Panc1 (cell line): ENCODE data around the gene SATB2. TPM values are rescaled to one million over a fixed set of nuclear protein-coding genes. Genes with fewer than 3 reads are reported as not detected.

ENCODE experiments used
- ATAC-seq: fragments of 200-7000 bp; cut with Tn5 transposase; 2 replicates; pipeline ENCODE4 v1.9.1; 2020; ENCODE audit warnings: mild to moderate bottlenecking, moderate library complexity
- BruUV-seq: library from RNA; stranded (reverse); fragments of 400-500 nt; replicated peaks from 2 replicates; lab custom pipeline; 2021; lab: Mats Ljungman, UMichigan
- CTCF ChIA-PET: fragments of 300-600 bp; sonication (Branson Sonifier 250); formaldehyde crosslinking; loops from one replicate; lab custom pipeline; 2022; ENCODE audit warnings: antibody characterized with exemption; lab: Charles Lee
- POLR2A ChIA-PET: fragments of 300-600 bp; sonication (Branson Sonifier 250); formaldehyde crosslinking; loops from one replicate; lab custom pipeline; 2022; ENCODE audit warnings: antibody characterized with exemption; lab: Charles Lee
- DNase-seq: peaks from one replicate; pipeline ENCODE4 v3.0.0-alpha.2; 2010; ENCODE audit warnings: low read depth, low spot score
- H3K27ac ChIP-seq: 2 replicates; pipeline ENCODE4 v1.5.1; 2011; ENCODE audit warnings: mild to moderate bottlenecking, low read length, inconsistent platforms
- H3K27me3 ChIP-seq: fragments of 200-500 bp; sonication (Bioruptor generic); 2 replicates; pipeline ENCODE4 v1.6.0; 2014; ENCODE audit warnings: low read length, inconsistent platforms; ENCODE audit not compliant: control insufficient read depth, insufficient read depth
- H3K36me3 ChIP-seq: fragments of 200-500 bp; sonication (Bioruptor generic); 2 replicates; pipeline ENCODE4 v1.5.1; 2014; ENCODE audit warnings: inconsistent platforms, mild to moderate bottlenecking, low read length, moderate library complexity; ENCODE audit not compliant: control insufficient read depth, insufficient read depth
- H3K4me1 ChIP-seq: 2 replicates; pipeline ENCODE4 v1.5.1; 2011; ENCODE audit warnings: inconsistent platforms, mild to moderate bottlenecking, low read length, moderate library complexity; ENCODE audit not compliant: control insufficient read depth, insufficient read depth
- H3K4me3 ChIP-seq, 2 experiments: 2 replicates each; pipeline ENCODE4 v1.5.1; 2011 to 2012; ENCODE audit warnings: low read depth in 2 of 2, low read length in 2 of 2, mild to moderate bottlenecking in 2 of 2, inconsistent platforms in 1 of 2, moderate library complexity in 1 of 2
- H3K9me3 ChIP-seq: fragments of 200-500 bp; sonication (Bioruptor generic); 2 replicates; pipeline ENCODE4 v1.5.1; 2014; ENCODE audit warnings: low read depth, mild to moderate bottlenecking, inconsistent platforms, low read length, moderate library complexity; ENCODE audit not compliant: control insufficient read depth, insufficient read depth
- POLR2AphosphoS5 ChIP-seq: IDR thresholded peaks from 2 replicates; pipeline ENCODE4 v1.6.1; 2012; ENCODE audit warnings: mild to moderate bottlenecking, low read depth, low read length, moderate library complexity
- REST ChIP-seq, 2 experiments: IDR thresholded peaks; 2 replicates each; pipeline ENCODE4 v1.6.1; 2011 to 2012; ENCODE audit warnings: low read depth in 2 of 2, control low read depth in 1 of 2, low read length in 1 of 2, mild to moderate bottlenecking in 1 of 2, moderate library complexity in 1 of 2; ENCODE audit not compliant: insufficient read depth in 1 of 2
- SIN3A ChIP-seq: IDR thresholded peaks from 2 replicates; pipeline ENCODE4 v1.6.1; 2012; ENCODE audit warnings: low read depth, mild to moderate bottlenecking, low read length, moderate library complexity, borderline replicate concordance; ENCODE audit not compliant: insufficient read depth
- TCF7L2 ChIP-seq: IDR thresholded peaks from 2 replicates; pipeline ENCODE4 v1.6.1; 2011; ENCODE audit warnings: mild to moderate bottlenecking, low read depth, low read length, inconsistent platforms
- in situ Hi-C: cut with HindIII; loops from 2 replicates; pipeline ENCODE4 v1.10.0; 2016; ENCODE audit warnings: low sequenced_read_pairs, low pct_unique_long_range_greater_than_20kb
- intact Hi-C: fragments of 100-400 bp; cut with micrococcal nuclease; formaldehyde crosslinking; loops from one replicate; pipeline ENCODE4 v1.10.0; 2022; ENCODE audit not compliant: unreplicated experiment
- total RNA-seq: library from RNA; stranded (reverse); gene quantifications from one replicate; pipeline ENCODE4 v1.2.1, GENCODE V29; 2021; ENCODE audit not compliant: unreplicated experiment
- TF ChIP-seq, protein P1 (sequence below): fragments of 450-650 bp; IDR thresholded peaks from 2 replicates; pipeline ENCODE4 v1.5.1; 2017; ENCODE audit warnings: mild to moderate bottlenecking

The SATB2 gene
- total RNA-seq, 1 experiment from 2014 or later: 43.2 TPM

DNA sequence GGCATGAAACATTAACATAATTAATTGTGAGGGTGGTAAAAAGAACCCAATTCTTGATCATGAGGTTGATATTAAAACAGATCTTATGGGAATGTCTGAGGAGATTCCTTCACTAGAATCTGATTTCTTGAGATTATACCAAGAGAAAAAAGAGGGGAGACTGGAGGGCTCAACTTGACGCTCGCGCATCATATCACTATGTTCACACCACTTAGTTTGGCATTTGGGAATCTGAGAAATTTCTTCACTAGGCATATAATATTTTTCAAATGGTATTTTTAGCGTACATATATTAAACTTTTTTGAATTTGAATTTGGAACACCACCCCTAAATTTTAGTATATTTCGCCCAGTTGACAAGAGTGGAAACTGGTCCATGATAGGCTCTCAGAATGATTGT is 140.1 kb downstream of the SATB2 start:
- TF ChIP-seq POLR2AphosphoS5 (no peak), SIN3A (no peak), REST (IDR thresholded peaks at IDR 0.05; ENCODE audit: insufficient read depth in 1 of 2, low read depth in 2 of 2, low read length in 1 of 2) (no peak), TCF7L2 (no peak)
- TF ChIP-seq, protein P1, sequence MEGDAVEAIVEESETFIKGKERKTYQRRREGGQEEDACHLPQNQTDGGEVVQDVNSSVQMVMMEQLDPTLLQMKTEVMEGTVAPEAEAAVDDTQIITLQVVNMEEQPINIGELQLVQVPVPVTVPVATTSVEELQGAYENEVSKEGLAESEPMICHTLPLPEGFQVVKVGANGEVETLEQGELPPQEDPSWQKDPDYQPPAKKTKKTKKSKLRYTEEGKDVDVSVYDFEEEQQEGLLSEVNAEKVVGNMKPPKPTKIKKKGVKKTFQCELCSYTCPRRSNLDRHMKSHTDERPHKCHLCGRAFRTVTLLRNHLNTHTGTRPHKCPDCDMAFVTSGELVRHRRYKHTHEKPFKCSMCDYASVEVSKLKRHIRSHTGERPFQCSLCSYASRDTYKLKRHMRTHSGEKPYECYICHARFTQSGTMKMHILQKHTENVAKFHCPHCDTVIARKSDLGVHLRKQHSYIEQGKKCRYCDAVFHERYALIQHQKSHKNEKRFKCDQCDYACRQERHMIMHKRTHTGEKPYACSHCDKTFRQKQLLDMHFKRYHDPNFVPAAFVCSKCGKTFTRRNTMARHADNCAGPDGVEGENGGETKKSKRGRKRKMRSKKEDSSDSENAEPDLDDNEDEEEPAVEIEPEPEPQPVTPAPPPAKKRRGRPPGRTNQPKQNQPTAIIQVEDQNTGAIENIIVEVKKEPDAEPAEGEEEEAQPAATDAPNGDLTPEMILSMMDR: no peak
- no peaks in the 10 kb centered on the region for H3K27me3 ChIP-seq
- no peak for DNase-seq
- intact Hi-C loops: no loop called here
- H3K9me3 ChIP-seq: no peaks in the 10 kb centered on the region
- BruUV-seq: no TSS peak
- in situ Hi-C loops: no loop called here
- no peak overlapping the region for H3K27ac ChIP-seq
- POLR2A ChIA-PET: no interaction called here
- peaks cover 55% of the 10 kb centered on the region for H3K36me3 ChIP-seq
- H3K4me1 ChIP-seq: no peaks in the 10 kb centered on the region
- CTCF ChIA-PET: no interaction called here
- no peak for ATAC-seq
- no peak overlapping the region for H3K4me3 ChIP-seq

GRCh38 chr2:199316851-199317250 is 140.9 kb downstream of the SATB2 start:
- in situ Hi-C loops: no loop called here
- ChIA-PET CTCF (no interaction called here), POLR2A (no interaction called here)
- intact Hi-C loops: no loop called here
- no peaks in the 10 kb centered on the region for H3K27me3 ChIP-seq
- H3K27ac ChIP-seq: no peak overlapping the region
- TF ChIP-seq POLR2AphosphoS5 (no peak), SIN3A (no peak), TCF7L2 (no peak), REST (IDR thresholded peaks at IDR 0.05; ENCODE audit: insufficient read depth in 1 of 2, low read depth in 2 of 2, low read length in 1 of 2) (no peak)
- TF ChIP-seq, protein P1: no peak
- H3K9me3 ChIP-seq: no peaks in the 10 kb centered on the region
- no TSS peak for BruUV-seq
- no peaks in the 10 kb centered on the region for H3K4me1 ChIP-seq
- H3K36me3 ChIP-seq: peaks cover 54% of the 10 kb centered on the region
- DNase-seq: no peak
- no peak for ATAC-seq
- H3K4me3 ChIP-seq: no peak overlapping the region
